ENCODE data around the gene PSMB7.

Gene PSMB7

DNA sequence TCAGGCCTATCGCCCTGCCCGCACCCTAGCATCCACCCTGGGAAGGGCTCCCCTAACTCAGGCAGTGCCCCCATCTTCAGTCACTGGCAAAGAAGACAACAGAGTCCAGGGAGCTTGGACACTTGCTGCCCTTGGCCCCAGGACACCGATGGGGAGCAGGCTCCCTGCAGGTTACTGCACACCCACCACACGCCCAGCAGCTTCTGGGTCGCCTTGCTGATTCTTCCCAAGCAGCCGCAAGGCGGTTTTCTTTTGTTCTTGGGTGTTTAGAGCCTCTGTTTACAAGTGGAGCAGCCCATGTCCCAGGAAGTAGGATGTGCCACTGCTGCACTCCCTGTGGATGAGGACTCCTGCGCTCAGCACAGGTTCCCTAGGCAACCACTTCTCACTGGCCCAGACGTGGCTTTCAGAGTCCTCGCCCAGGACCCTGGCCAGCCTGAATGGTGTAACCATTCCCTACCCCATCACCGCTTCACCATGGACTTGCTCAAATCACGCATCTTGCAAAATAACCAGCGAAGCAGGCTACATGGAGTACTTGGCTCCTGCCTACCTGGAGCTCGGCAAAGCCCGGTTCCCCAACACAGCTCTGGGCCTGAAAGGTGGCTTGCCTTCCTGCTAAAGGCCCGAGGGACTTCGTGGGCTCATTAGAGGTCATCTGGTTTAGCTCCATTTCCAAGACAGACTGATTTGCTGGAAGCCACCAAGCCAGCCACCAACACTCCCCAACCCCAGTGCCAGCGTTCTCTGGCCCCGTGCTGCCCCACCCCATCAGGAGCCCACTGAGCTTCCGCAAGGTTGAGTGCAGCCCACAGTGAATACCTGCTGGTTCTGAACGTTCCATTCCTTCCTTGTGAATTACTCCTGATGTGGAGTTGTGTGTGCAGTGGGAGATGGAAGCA lies 60.0 kb downstream of the PSMB7 start:
- Histone ChIP-seq H3K36me3 (ENCODE audit: insufficient read depth, insufficient read length, low read length) (peaks cover 75% of the 10 kb centered on the region), H3K9ac (ENCODE audit: insufficient read length, low read depth) (no peak overlapping the region), H3K9me3 (ENCODE audit: insufficient read depth, low read length) (no peaks in the 10 kb centered on the region), H3K4me3 (ENCODE audit: insufficient read length, low read depth) (no peak overlapping the region), H3K4me1 (ENCODE audit: insufficient read depth, insufficient read length) (no peaks in the 10 kb centered on the region), H3K27me3 (ENCODE audit: insufficient read depth, insufficient read length) (no peaks in the 10 kb centered on the region)
- no peak for DNase-seq (ENCODE audit: low read depth, low spot score)
- TF ChIP-seq SUZ12 (IDR thresholded peaks at IDR 0.05; ENCODE audit: extremely low read depth, insufficient read depth, insufficient read length) (no peak), YY1 (IDR thresholded peaks at IDR 0.05; ENCODE audit: insufficient read depth, insufficient read length) (no peak), ZNF274 (IDR thresholded peaks at IDR 0.05; ENCODE audit: low read depth, low read length) (no peak)

GRCh38 chr9:124354346-124355038 lies 60.8 kb downstream of the PSMB7 start:
- no peak overlapping the region for H3K9ac ChIP-seq (ENCODE audit: insufficient read length, low read depth)
- TF ChIP-seq ZNF274 (IDR thresholded peaks at IDR 0.05; ENCODE audit: low read depth, low read length), result no peak
- no peak for TF ChIP-seq SUZ12 (IDR thresholded peaks at IDR 0.05; ENCODE audit: extremely low read depth, insufficient read depth, insufficient read length)
- no peak for TF ChIP-seq YY1 (IDR thresholded peaks at IDR 0.05; ENCODE audit: insufficient read depth, insufficient read length)
- DNase-seq (ENCODE audit: low read depth, low spot score), result no peak
- no peaks in the 10 kb centered on the region for H3K27me3 ChIP-seq (ENCODE audit: insufficient read depth, insufficient read length)
- H3K36me3 ChIP-seq (ENCODE audit: insufficient read depth, insufficient read length, low read length), result peaks cover 83% of the 10 kb centered on the region
- no peaks in the 10 kb centered on the region for H3K4me1 ChIP-seq (ENCODE audit: insufficient read depth, insufficient read length)
- H3K9me3 ChIP-seq (ENCODE audit: insufficient read depth, low read length), result no peaks in the 10 kb centered on the region
- H3K4me3 ChIP-seq (ENCODE audit: insufficient read length, low read depth), result no peak overlapping the region

DNA sequence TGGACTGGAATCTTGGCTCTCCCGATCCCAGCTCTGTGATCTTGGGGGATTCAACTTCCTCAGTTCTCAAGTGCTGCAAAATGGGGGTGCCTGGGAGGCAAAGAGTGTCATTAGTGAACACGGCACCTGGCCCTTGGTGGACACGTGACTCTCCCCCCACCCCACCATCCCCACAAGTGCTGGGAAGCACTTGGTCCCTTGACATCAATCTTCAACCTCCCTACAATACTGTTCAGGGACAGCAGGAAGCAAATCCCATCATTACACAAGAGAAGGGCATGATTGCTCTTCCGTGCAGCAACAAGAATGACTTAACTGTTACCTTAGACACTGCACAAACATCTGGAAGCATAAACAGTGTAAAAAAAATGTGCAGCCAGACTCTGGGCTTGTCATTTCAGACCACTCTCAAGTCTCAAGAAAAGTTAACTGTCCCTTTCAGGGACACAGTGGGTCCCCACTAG lies 61.4 kb downstream of the PSMB7 start:
- no peak overlapping the region for H3K4me3 ChIP-seq (ENCODE audit: insufficient read length, low read depth)
- no peak for DNase-seq (ENCODE audit: low read depth, low spot score)
- H3K9me3 ChIP-seq (ENCODE audit: insufficient read depth, low read length), result no peaks in the 10 kb centered on the region
- H3K27me3 ChIP-seq (ENCODE audit: insufficient read depth, insufficient read length), result no peaks in the 10 kb centered on the region
- no peak overlapping the region for H3K9ac ChIP-seq (ENCODE audit: insufficient read length, low read depth)
- H3K36me3 ChIP-seq (ENCODE audit: insufficient read depth, insufficient read length, low read length), result peaks cover 89% of the 10 kb centered on the region
- TF ChIP-seq ZNF274 (IDR thresholded peaks at IDR 0.05; ENCODE audit: low read depth, low read length) (no peak), YY1 (IDR thresholded peaks at IDR 0.05; ENCODE audit: insufficient read depth, insufficient read length) (no peak), SUZ12 (IDR thresholded peaks at IDR 0.05; ENCODE audit: extremely low read depth, insufficient read depth, insufficient read length) (no peak)
- H3K4me1 ChIP-seq (ENCODE audit: insufficient read depth, insufficient read length), result no peaks in the 10 kb centered on the region

- H3K4me3 ChIP-seq (ENCODE audit: insufficient read length, low read depth), result no peak overlapping the region
- no peak overlapping the region for H3K9ac ChIP-seq (ENCODE audit: insufficient read length, low read depth)
- DNase-seq (ENCODE audit: low read depth, low spot score), result no peak
- no peaks in the 10 kb centered on the region for H3K9me3 ChIP-seq (ENCODE audit: insufficient read depth, low read length)
- no peak for TF ChIP-seq YY1 (IDR thresholded peaks at IDR 0.05; ENCODE audit: insufficient read depth, insufficient read length)
- TF ChIP-seq ZNF274 (IDR thresholded peaks at IDR 0.05; ENCODE audit: low read depth, low read length), result no peak
- TF ChIP-seq SUZ12 (IDR thresholded peaks at IDR 0.05; ENCODE audit: extremely low read depth, insufficient read depth, insufficient read length), result no peak
- H3K4me1 ChIP-seq (ENCODE audit: insufficient read depth, insufficient read length), result no peaks in the 10 kb centered on the region
- peaks cover 91% of the 10 kb centered on the region for H3K36me3 ChIP-seq (ENCODE audit: insufficient read depth, insufficient read length, low read length)
- no peaks in the 10 kb centered on the region for H3K27me3 ChIP-seq (ENCODE audit: insufficient read depth, insufficient read length)
These were observed 62.0 kb downstream of the PSMB7 start for GRCh38 chr9:124353166-124353768.

DNA sequence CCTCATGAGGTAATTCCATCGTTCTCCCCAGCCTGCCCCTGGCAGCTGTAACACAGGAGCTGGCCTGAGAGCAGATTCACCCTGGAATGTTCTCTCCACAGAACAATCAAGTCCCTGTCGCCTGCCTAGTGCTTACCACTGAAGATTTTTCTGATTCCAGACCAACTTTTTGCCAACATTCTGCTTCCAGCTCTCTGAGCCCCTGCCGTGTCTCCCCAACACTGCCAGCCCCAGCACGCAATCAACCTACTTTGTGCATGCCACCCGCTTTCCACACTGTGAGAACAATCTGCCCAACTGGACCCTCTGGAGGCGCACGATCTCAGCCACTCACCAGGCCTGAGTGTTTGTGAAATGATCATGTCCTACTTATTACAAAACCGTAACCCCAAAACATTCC lies 62.6 kb downstream of the PSMB7 start:
- no peaks in the 10 kb centered on the region for H3K4me1 ChIP-seq (ENCODE audit: insufficient read depth, insufficient read length)
- H3K27me3 ChIP-seq (ENCODE audit: insufficient read depth, insufficient read length), result no peaks in the 10 kb centered on the region
- H3K4me3 ChIP-seq (ENCODE audit: insufficient read length, low read depth), result no peak overlapping the region
- no peak for DNase-seq (ENCODE audit: low read depth, low spot score)
- no peaks in the 10 kb centered on the region for H3K9me3 ChIP-seq (ENCODE audit: insufficient read depth, low read length)
- TF ChIP-seq SUZ12 (IDR thresholded peaks at IDR 0.05; ENCODE audit: extremely low read depth, insufficient read depth, insufficient read length) (no peak), YY1 (IDR thresholded peaks at IDR 0.05; ENCODE audit: insufficient read depth, insufficient read length) (no peak), ZNF274 (IDR thresholded peaks at IDR 0.05; ENCODE audit: low read depth, low read length) (no peak)
- H3K9ac ChIP-seq (ENCODE audit: insufficient read length, low read depth), result no peak overlapping the region
- peaks cover 98% of the 10 kb centered on the region for H3K36me3 ChIP-seq (ENCODE audit: insufficient read depth, insufficient read length, low read length)

DNA sequence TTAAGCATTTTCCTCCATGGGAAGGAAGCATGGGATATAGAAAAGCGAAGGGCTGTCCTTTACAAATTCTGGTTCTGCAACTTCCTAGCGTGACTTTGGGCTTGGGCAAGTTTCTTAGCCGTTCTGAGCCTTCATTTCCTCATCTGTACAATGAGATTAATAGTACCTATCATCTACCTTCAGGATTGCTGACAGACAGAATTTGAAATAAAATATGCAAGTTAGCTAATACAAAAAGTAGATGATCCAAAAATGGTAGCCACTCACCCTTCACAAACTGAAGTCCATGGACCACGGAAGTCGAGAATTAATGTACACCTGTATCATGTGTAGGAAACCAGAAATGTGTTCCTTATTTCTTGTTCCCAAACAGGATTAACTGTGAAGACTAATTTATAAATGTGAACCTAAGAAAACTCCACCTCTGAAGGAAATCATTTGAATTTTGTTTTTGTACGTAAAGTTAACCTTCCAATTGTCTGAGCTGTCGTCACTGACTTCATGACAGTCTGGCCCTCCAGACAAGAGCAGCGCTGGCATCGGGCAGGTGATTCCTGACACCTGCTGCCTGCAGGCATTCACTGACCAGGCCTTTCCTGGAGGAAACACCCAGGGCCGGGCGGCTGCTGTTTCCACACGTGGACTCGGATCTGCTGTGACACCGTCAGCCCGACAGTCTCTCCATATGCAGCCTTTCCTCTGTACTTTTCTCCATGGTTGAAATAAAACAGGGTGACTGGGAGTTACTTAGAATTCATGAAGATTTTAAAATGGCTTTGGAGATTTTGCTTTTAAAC lies 63.4 kb downstream of the PSMB7 start:
- Histone ChIP-seq H3K36me3 (ENCODE audit: insufficient read depth, insufficient read length, low read length) (peaks cover 100% of the 10 kb centered on the region), H3K4me3 (ENCODE audit: insufficient read length, low read depth) (no peak overlapping the region), H3K9me3 (ENCODE audit: insufficient read depth, low read length) (no peaks in the 10 kb centered on the region), H3K27me3 (ENCODE audit: insufficient read depth, insufficient read length) (no peaks in the 10 kb centered on the region), H3K4me1 (ENCODE audit: insufficient read depth, insufficient read length) (no peaks in the 10 kb centered on the region), H3K9ac (ENCODE audit: insufficient read length, low read depth) (no peak overlapping the region)
- DNase-seq (ENCODE audit: low read depth, low spot score), result no peak
- TF ChIP-seq YY1 (IDR thresholded peaks at IDR 0.05; ENCODE audit: insufficient read depth, insufficient read length) (no peak), ZNF274 (IDR thresholded peaks at IDR 0.05; ENCODE audit: low read depth, low read length) (no peak), SUZ12 (IDR thresholded peaks at IDR 0.05; ENCODE audit: extremely low read depth, insufficient read depth, insufficient read length) (no peak)
